ENCODE data around the gene SAMMSON. TPM values are rescaled to one million over a fixed set of nuclear protein-coding genes. Genes with fewer than 3 reads are reported as not detected.

SAMMSON gene
- total and polyA plus RNA-seq, 2 donors (not counting 1 experiment from before 2014, with no cell fraction given), result not detected

DNA sequence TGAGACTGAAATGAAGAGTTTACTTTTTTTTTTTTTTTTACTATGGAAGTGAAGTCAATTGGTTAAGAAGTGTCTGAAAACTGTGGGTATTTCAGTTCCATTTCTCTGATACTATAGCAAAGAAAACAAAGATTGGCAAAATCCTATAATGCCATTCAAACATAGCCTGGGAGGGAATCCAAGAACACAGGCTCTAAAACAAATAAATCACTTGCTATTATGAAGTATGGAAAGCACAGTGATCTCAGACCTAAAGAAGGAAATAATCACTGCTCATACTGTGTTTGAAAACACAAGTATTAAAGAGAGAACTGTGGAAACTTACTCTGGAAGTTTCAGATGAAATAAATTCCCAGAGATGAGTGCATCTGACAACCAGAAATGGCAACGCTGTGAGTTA lies 12.0 kb downstream of the SAMMSON start:
- no peaks in the 10 kb centered on the region for H4K20me1 ChIP-seq (ENCODE audit: control insufficient read depth, insufficient read depth, low read length, poor library complexity, severe bottlenecking)
- H3K27ac ChIP-seq (ENCODE audit: low read length in 2 of 2), result no peak overlapping the region
- no peak overlapping the region for H2AFZ ChIP-seq (ENCODE audit: insufficient read depth, low read depth, low read length, poor library complexity, severe bottlenecking)
- H3K9ac ChIP-seq (ENCODE audit: low read length), result no peak overlapping the region
- Mint-ChIP-seq H3K27me3 (peaks cover 3% of the 10 kb centered on the region), H3K4me1 (no peaks in the 10 kb centered on the region), H3K9me3 (ENCODE audit: insufficient read depth) (no peaks in the 10 kb centered on the region), H3K4me3 (no peak overlapping the region), H3K27ac (no peak overlapping the region)
- TF ChIP-seq, protein P1, sequence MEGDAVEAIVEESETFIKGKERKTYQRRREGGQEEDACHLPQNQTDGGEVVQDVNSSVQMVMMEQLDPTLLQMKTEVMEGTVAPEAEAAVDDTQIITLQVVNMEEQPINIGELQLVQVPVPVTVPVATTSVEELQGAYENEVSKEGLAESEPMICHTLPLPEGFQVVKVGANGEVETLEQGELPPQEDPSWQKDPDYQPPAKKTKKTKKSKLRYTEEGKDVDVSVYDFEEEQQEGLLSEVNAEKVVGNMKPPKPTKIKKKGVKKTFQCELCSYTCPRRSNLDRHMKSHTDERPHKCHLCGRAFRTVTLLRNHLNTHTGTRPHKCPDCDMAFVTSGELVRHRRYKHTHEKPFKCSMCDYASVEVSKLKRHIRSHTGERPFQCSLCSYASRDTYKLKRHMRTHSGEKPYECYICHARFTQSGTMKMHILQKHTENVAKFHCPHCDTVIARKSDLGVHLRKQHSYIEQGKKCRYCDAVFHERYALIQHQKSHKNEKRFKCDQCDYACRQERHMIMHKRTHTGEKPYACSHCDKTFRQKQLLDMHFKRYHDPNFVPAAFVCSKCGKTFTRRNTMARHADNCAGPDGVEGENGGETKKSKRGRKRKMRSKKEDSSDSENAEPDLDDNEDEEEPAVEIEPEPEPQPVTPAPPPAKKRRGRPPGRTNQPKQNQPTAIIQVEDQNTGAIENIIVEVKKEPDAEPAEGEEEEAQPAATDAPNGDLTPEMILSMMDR (IDR thresholded peaks at IDR 0.05), result no peak
- TF ChIP-seq EZH2 (IDR thresholded peaks at IDR 0.05; ENCODE audit: borderline replicate concordance, insufficient read depth, low read depth, low read length, poor library complexity, severe bottlenecking), result no peak
- H3K4me3 ChIP-seq (ENCODE audit: control extremely low read depth in 1 of 5, extremely low read depth in 1 of 5, insufficient read depth in 1 of 5, low read depth in 2 of 5, low read length in 4 of 5), result no peak overlapping the region
- no peaks in the 10 kb centered on the region for H3K79me2 ChIP-seq (ENCODE audit: control insufficient read depth, insufficient read depth, low read length)
- CTCF ChIA-PET, result no interaction called here
- no peaks in the 10 kb centered on the region for H3K36me3 ChIP-seq (replicated peaks in 1 of 2; ENCODE audit: control extremely low read depth in 1 of 2, control insufficient read depth in 1 of 2, extremely low read depth in 1 of 2, insufficient read depth in 2 of 2, low read length in 1 of 2)
- POLR2A ChIA-PET, result no interaction called here
- H3K9me3 ChIP-seq (ENCODE audit: control extremely low read depth in 1 of 3, control insufficient read depth in 2 of 3, insufficient read depth in 1 of 3, low read length in 2 of 3), result no peaks in the 10 kb centered on the region
- ATAC-seq (ENCODE audit: low read depth) (no peak), DNase-seq (no peak)
- H3K27me3 ChIP-seq (replicated peaks in 1 of 4; ENCODE audit: control extremely low read depth in 1 of 4, control insufficient read depth in 3 of 4, insufficient read depth in 4 of 4, low read length in 3 of 4), result no peaks in the 10 kb centered on the region
- WGBS (ENCODE audit: insufficient coverage), result no CpG with 5 or more reads among the region's 1 CpG
- H3K4me1 ChIP-seq (ENCODE audit: control insufficient read depth in 2 of 2, insufficient read depth in 2 of 2, low read length in 2 of 2), result no peaks in the 10 kb centered on the region
- intact Hi-C loops (cut with micrococcal nuclease), result no loop called here
- H3K4me2 ChIP-seq (replicated peaks; ENCODE audit: low read depth, low read length, poor library complexity, severe bottlenecking), result no peak overlapping the region

- intact Hi-C loops (cut with micrococcal nuclease), result no loop called here
- H3K36me3 ChIP-seq (replicated peaks in 1 of 2; ENCODE audit: control extremely low read depth in 1 of 2, control insufficient read depth in 1 of 2, extremely low read depth in 1 of 2, insufficient read depth in 2 of 2, low read length in 1 of 2), result no peaks in the 10 kb centered on the region
- no peak for TF ChIP-seq EZH2 (IDR thresholded peaks at IDR 0.05; ENCODE audit: borderline replicate concordance, insufficient read depth, low read depth, low read length, poor library complexity, severe bottlenecking)
- TF ChIP-seq, protein P1 (IDR thresholded peaks at IDR 0.05), result no peak
- no peaks in the 10 kb centered on the region for H3K27me3 ChIP-seq (replicated peaks in 1 of 4; ENCODE audit: control extremely low read depth in 1 of 4, control insufficient read depth in 3 of 4, insufficient read depth in 4 of 4, low read length in 3 of 4)
- no peaks in the 10 kb centered on the region for H3K79me2 ChIP-seq (ENCODE audit: control insufficient read depth, insufficient read depth, low read length)
- H3K27ac Mint-ChIP-seq, result peak overlapping the region; percentile 46
- peaks cover 13 to 17% of the 10 kb centered on the region in 2 donors for H3K4me1 ChIP-seq (ENCODE audit: control insufficient read depth in 2 of 2, insufficient read depth in 2 of 2, low read length in 2 of 2)
- no peak overlapping the region for H3K4me3 ChIP-seq (ENCODE audit: control extremely low read depth in 1 of 5, extremely low read depth in 1 of 5, insufficient read depth in 1 of 5, low read depth in 2 of 5, low read length in 4 of 5)
- H3K27ac ChIP-seq (ENCODE audit: low read length in 2 of 2), result peak overlapping the region; percentile 12 to 39
- no peak for ATAC-seq (ENCODE audit: low read depth)
- H3K9me3 ChIP-seq (ENCODE audit: control extremely low read depth in 1 of 3, control insufficient read depth in 2 of 3, insufficient read depth in 1 of 3, low read length in 2 of 3), result no peaks in the 10 kb centered on the region
- no CpG with 5 or more reads among the region's 3 CpGs for WGBS (ENCODE audit: insufficient coverage)
- no peaks in the 10 kb centered on the region for H3K9me3 Mint-ChIP-seq (ENCODE audit: insufficient read depth)
- H3K4me2 ChIP-seq (replicated peaks; ENCODE audit: low read depth, low read length, poor library complexity, severe bottlenecking), result peak overlapping the region; percentile 15
- peaks cover 16% of the 10 kb centered on the region for H3K4me1 Mint-ChIP-seq
- ChIA-PET POLR2A (no interaction called here), CTCF (no interaction called here)
- no peak for DNase-seq
- no peaks in the 10 kb centered on the region for H3K27me3 Mint-ChIP-seq
- H2AFZ ChIP-seq (ENCODE audit: insufficient read depth, low read depth, low read length, poor library complexity, severe bottlenecking), result no peak overlapping the region
- no peaks in the 10 kb centered on the region for H4K20me1 ChIP-seq (ENCODE audit: control insufficient read depth, insufficient read depth, low read length, poor library complexity, severe bottlenecking)
- peak overlapping the region; percentile 54 for H3K4me3 Mint-ChIP-seq
- no peak overlapping the region for H3K9ac ChIP-seq (ENCODE audit: low read length)
Measured at GRCh38 chr3:70020906-70021660, 21.6 kb downstream of the SAMMSON start.
